Measurements from ENCODE around the gene PRLR. TPM values are rescaled to one million over a fixed set of nuclear protein-coding genes. Genes with fewer than 3 reads are reported as not detected.

PRLR gene
- total and polyA plus RNA-seq, 2 of the 13 experiments (the other 11 are each of a cell fraction or from before 2014, with no cell fraction given), result 12.2 to 13.3 TPM

- Histone ChIP-seq H3K9ac (ENCODE audit: insufficient read depth, low read depth, low read length) (no peak overlapping the region), H3K27me3 (ENCODE audit: control insufficient read depth in 1 of 2, insufficient read depth in 2 of 2, low read length in 2 of 2) (no peaks in the 10 kb centered on the region), H4K20me1 (ENCODE audit: insufficient read depth, low read length) (no peaks in the 10 kb centered on the region), H3K36me3 (replicated peaks in 1 of 2; ENCODE audit: control insufficient read depth in 1 of 2, insufficient read depth in 2 of 2, low read length in 2 of 2) (no peaks in the 10 kb centered on the region), H3K4me1 (ENCODE audit: insufficient read depth, low read length) (peaks cover 29% of the 10 kb centered on the region), H2AFZ (ENCODE audit: low read length) (no peak overlapping the region), H3K79me2 (ENCODE audit: insufficient read depth, low read length) (no peaks in the 10 kb centered on the region), H3K4me3 (replicated peaks in 1 of 3; ENCODE audit: insufficient read depth in 1 of 3, low read depth in 2 of 3, low read length in 3 of 3) (no peak overlapping the region), H3K4me2 (ENCODE audit: low read depth, low read length) (no peak overlapping the region), H3K27ac (ENCODE audit: extremely low read length, insufficient read depth, low read length) (no peak overlapping the region), H3K9me3 (ENCODE audit: low read length) (no peaks in the 10 kb centered on the region)
- DNase-seq (ENCODE audit: low spot score) (no peak), FAIRE-seq (no peak), ATAC-seq (no peak)
- 94% methylated on average over 7 of the region's 7 CpGs for WGBS (ENCODE audit: low lambda C conversion rate)
- in situ Hi-C loops (cut with HindIII; ENCODE audit: extremely low pct_ligation_motif_present, low pct_unique_long_range_greater_than_20kb), result loop anchor here (25.0 kb wide), 1 partner anchor 373 kb away; the partner anchor contains the start of gene SPEF2
- POLR2A ChIA-PET, result no interaction called here
- BruUV-seq (replicated peaks), result no TSS peak
- intact Hi-C loops (cut with micrococcal nuclease; ENCODE audit: unreplicated experiment), result loop anchor here (10.0 kb wide), 1 partner anchor 175 kb away; no protein-coding TSS in a partner anchor
- TF ChIP-seq ISL2 (CRISPR knock-in tag; IDR thresholded peaks at IDR 0.05) (no peak), NR2C2 (CRISPR knock-in tag; IDR thresholded peaks at IDR 0.05; ENCODE audit: borderline replicate concordance) (no peak), EP300 (IDR thresholded peaks at IDR 0.05; ENCODE audit: low read depth in 2 of 2, low read length in 2 of 2) (no peak), EP300 (CRISPR knock-in tag; IDR thresholded peaks at IDR 0.05; ENCODE audit: borderline replicate concordance) (no peak), RXRB (CRISPR knock-in tag; IDR thresholded peaks at IDR 0.05; ENCODE audit: borderline replicate concordance) (no peak), ZNF234 (CRISPR knock-in tag; conservative IDR thresholded peaks at IDR 0.05) (no peak), MAF1 (CRISPR knock-in tag; IDR thresholded peaks at IDR 0.05; ENCODE audit: borderline replicate concordance) (no peak), MAZ (IDR thresholded peaks at IDR 0.05; ENCODE audit: borderline replicate concordance, low read depth, low read length) (no peak), MAZ (CRISPR knock-in tag; IDR thresholded peaks at IDR 0.05; ENCODE audit: low read depth) (no peak), ARID5B (CRISPR knock-in tag; IDR thresholded peaks at IDR 0.05) (no peak), SNAI1 (CRISPR knock-in tag; IDR thresholded peaks at IDR 0.05; ENCODE audit: borderline replicate concordance) (no peak), ZNF24 (IDR thresholded peaks at IDR 0.05) (no peak), CTCF (CRISPR knock-in tag; IDR thresholded peaks at IDR 0.05) (no peak), NFIC (IDR thresholded peaks at IDR 0.05; ENCODE audit: low read length) (no peak), ZBTB33 (CRISPR knock-in tag; IDR thresholded peaks at IDR 0.05) (no peak), ZNF839 (CRISPR knock-in tag; IDR thresholded peaks at IDR 0.05; ENCODE audit: borderline replicate concordance) (no peak), MLX (CRISPR knock-in tag; IDR thresholded peaks at IDR 0.05) (no peak)
- CTCF ChIA-PET (ENCODE audit: low intra/inter-chr PET ratio, low total read pairs), result no interaction called here
Measured at GRCh38 chr5:35239476-35239875, 9.2 kb upstream of the PRLR start.
